Measurements from ENCODE around the gene TICAM2. TPM values are rescaled to one million over a fixed set of nuclear protein-coding genes. Genes with fewer than 3 reads are reported as not detected.

TICAM2 gene
- total and polyA plus RNA-seq, 5 experiments from 2014 or later: 1.5 TPM; not detected in 4

- peaks cover 2 to 21% (median 9%) of the 10 kb centered on the region in 5 donors for H3K27me3 Mint-ChIP-seq
- ATAC-seq (no peak), DNase-seq (no peak)
- peaks cover 0 to 3% (median 0%) of the 10 kb centered on the region in 9 donors for H3K9me3 Mint-ChIP-seq
- POLR2A ChIA-PET: no interaction called here
- H3K4me1 Mint-ChIP-seq: peaks cover 0 to 12% (median 0%) of the 10 kb centered on the region in 4 donors
- H3K4me3 Mint-ChIP-seq: no peak overlapping the region
- H3K36me3 Mint-ChIP-seq: no peaks in the 10 kb centered on the region
- peak overlapping the region in 1 of 10 donors; percentile 86 for H3K27ac Mint-ChIP-seq
These were observed 44.5 kb downstream of the TICAM2 start for GRCh38 chr5:115557667-115558387.

DNA sequence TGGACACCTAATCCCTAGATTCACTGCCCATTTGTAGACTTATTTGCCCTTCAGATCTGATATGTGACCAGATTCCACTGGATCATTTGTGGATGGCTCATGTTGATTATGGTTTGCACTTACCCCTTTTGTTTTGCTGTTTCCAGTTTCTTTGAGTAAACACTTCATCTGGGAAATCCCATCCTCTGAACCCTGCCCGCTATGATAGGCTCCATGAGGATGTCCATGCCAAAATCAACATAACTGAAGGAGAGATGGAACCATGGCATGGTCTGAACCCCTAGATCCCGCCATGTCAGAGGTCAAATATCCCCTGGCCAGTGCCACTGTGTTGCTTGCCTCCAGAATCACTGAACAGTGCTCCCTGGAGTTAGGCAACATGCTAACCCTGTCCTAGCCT is 46.0 kb downstream of the TICAM2 start:
- Mint-ChIP-seq H3K36me3 (no peaks in the 10 kb centered on the region), H3K4me1 (peaks cover 0 to 12% (median 0%) of the 10 kb centered on the region in 4 donors), H3K4me3 (no peak overlapping the region), H3K27ac (no peak overlapping the region), H3K27me3 (peaks cover 0 to 30% (median 7%) of the 10 kb centered on the region in 5 donors), H3K9me3 (peaks cover 0 to under 1% (median 0%) of the 10 kb centered on the region in 9 donors)
- ATAC-seq: no peak
- POLR2A ChIA-PET: no interaction called here
- DNase-seq: no peak

DNA sequence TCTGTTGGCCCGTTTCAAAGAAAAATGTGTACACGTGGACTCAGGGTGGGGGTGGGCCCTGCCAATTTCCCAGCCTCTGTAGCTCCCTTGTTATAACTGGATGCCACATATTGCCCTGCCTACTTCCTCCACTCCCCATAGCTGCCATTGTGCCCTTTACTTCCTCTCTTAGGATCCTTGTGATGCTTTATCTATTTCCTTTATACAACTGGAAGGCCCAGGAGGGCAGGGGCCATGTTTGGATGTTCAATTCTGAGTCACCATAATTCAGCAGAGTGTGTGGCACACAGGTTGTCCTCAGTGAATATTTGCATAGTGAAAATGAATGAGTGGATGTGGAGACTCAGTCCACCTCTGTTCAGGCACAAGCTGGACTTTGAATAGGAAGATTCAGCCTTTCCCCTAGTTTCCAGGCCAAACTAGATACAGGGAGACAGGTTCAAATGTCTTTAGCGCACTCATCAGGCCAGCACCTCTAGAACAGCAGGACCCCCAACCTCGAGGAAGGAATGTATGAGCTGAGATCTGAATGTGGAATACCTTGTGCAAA is 47.1 kb downstream of the TICAM2 start:
- H3K27ac Mint-ChIP-seq: no peak overlapping the region
- no peaks in the 10 kb centered on the region for H3K36me3 Mint-ChIP-seq
- H3K27me3 Mint-ChIP-seq: peaks cover 0 to 26% (median 4%) of the 10 kb centered on the region in 5 donors
- H3K4me1 Mint-ChIP-seq: peaks cover 0 to 12% (median 0%) of the 10 kb centered on the region in 4 donors
- DNase-seq: no peak
- H3K4me3 Mint-ChIP-seq: no peak overlapping the region
- POLR2A ChIA-PET: interaction anchor here (0.7 to 1.6 kb wide), 2 partner anchors 10 to 292 kb away, joined by 3 to 8 read pairs; partner anchors contain the start of gene FEM1C
- H3K9me3 Mint-ChIP-seq: no peaks in the 10 kb centered on the region
- ATAC-seq: no peak

- peaks cover 2 to 17% (median 4%) of the 10 kb centered on the region in 4 donors for H3K4me1 Mint-ChIP-seq
- DNase-seq: no peak
- POLR2A ChIA-PET: no interaction called here
- H3K9me3 Mint-ChIP-seq: no peaks in the 10 kb centered on the region
- no peak overlapping the region for H3K27ac Mint-ChIP-seq
- H3K36me3 Mint-ChIP-seq: no peaks in the 10 kb centered on the region
- ATAC-seq: no peak
- no peak overlapping the region for H3K4me3 Mint-ChIP-seq
- peaks cover 0 to 22% (median 3%) of the 10 kb centered on the region in 5 donors for H3K27me3 Mint-ChIP-seq
These were observed 49.2 kb downstream of the TICAM2 start for GRCh38 chr5:115553082-115553481.

- peaks cover 0 to 3% (median 0%) of the 10 kb centered on the region in 9 donors for H3K9me3 Mint-ChIP-seq
- H3K27ac Mint-ChIP-seq: no peak overlapping the region
- POLR2A ChIA-PET: no interaction called here
- no peak overlapping the region for H3K4me3 Mint-ChIP-seq
- DNase-seq (no peak), ATAC-seq (no peak)
- H3K27me3 Mint-ChIP-seq: peaks cover 0 to 18% (median 3%) of the 10 kb centered on the region in 5 donors
- H3K36me3 Mint-ChIP-seq: no peaks in the 10 kb centered on the region
- H3K4me1 Mint-ChIP-seq: peaks cover 2 to 6% (median 4%) of the 10 kb centered on the region in 4 donors
These were observed 50.9 kb downstream of the TICAM2 start for GRCh38 chr5:115551415-115551814.

DNA sequence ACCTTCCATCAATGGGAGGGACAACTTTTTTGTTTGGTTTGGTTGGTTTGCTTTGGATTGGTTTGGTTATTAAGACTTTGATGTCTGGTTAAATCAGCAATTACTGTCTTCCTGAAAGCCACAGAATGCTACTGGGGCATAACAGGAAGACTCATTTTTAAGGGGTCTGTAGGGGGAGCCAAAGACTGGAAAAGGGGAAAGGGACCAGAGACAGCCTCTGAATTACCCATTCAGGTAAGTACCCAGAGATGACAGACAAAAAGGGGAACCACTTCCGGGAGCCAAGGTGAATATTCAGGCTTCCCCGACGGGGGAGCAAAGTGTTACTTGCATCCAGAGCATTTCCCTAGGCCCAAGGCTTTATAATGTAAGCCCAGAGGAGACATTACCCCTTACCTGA is 53.1 kb downstream of the TICAM2 start:
- Mint-ChIP-seq H3K9me3 (peaks cover 0 to 11% (median 3%) of the 10 kb centered on the region in 9 donors), H3K27me3 (peaks cover 0 to 15% (median 3%) of the 10 kb centered on the region in 5 donors), H3K27ac (peak overlapping the region in 4 of 10 donors; percentile 15 to 34 (median 26)), H3K4me3 (no peak overlapping the region), H3K4me1 (peaks cover 2 to 14% (median 10%) of the 10 kb centered on the region in 4 donors), H3K36me3 (peaks cover 0 to 7% (median 2%) of the 10 kb centered on the region in 3 donors)
- ATAC-seq (no peak), DNase-seq (peak in 5 of 10 donors; percentile 10 to 41 (median 16))
- POLR2A ChIA-PET: no interaction called here

DNA sequence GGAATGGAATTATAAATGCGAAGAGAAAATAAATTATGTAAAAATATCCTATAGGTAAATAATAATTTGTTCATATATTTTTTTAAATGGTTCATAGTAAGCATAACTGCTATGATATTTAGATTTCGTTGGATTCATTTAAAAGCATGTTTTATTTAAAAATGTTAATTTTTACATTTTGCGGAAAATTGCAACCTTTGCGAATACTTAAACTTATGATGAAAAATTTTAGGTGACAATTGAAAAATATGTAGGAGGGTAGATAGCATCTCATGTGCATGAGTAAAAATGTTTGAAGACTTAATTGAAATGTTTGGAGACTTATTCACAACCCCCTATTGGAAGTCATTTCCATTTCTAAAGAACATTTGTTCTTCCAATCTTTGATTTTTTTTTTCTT is 53.6 kb downstream of the TICAM2 start:
- Mint-ChIP-seq H3K27me3 (peaks cover 0 to 15% (median 3%) of the 10 kb centered on the region in 5 donors), H3K36me3 (peaks cover 0 to 7% (median 2%) of the 10 kb centered on the region in 3 donors), H3K4me3 (no peak overlapping the region), H3K4me1 (peaks cover 2 to 18% (median 13%) of the 10 kb centered on the region in 4 donors), H3K27ac (peak overlapping the region in 1 of 10 donors; percentile 38), H3K9me3 (peaks cover 0 to 11% (median 3%) of the 10 kb centered on the region in 9 donors)
- POLR2A ChIA-PET: no interaction called here
- DNase-seq: no peak
- no peak for ATAC-seq

- Mint-ChIP-seq H3K4me1 (peaks cover 16 to 50% (median 42%) of the 10 kb centered on the region in 4 donors), H3K27me3 (no peaks in the 10 kb centered on the region), H3K27ac (peak overlapping the region; percentile 82 to 99 (median 96)), H3K36me3 (peaks cover 7 to 27% (median 10%) of the 10 kb centered on the region in 3 donors), H3K4me3 (peak overlapping the region; percentile 90 to 100 (median 96)), H3K9me3 (peaks cover 0 to 11% (median 3%) of the 10 kb centered on the region in 9 donors)
- ATAC-seq (no peak), DNase-seq (no peak)
- POLR2A ChIA-PET: interaction anchor here (1.0 to 3.4 kb wide), 7 partner anchors 9 to 536 kb away, joined by 3 to 17 read pairs (median 8); partner anchors contain the start of genes CCDC112, PGGT1B and TMED7
These were observed 56.9 kb downstream of the TICAM2 start for GRCh38 chr5:115545351-115545882.

GRCh38 chr5:115544436-115545350 is 57.6 kb downstream of the TICAM2 start, which contains the start of gene FEM1C:
Gene FEM1C (minus strand): TSS chr5:115544775. CDS start chr5:115543493, 1,282 bp downstream.
- H3K27me3 Mint-ChIP-seq: no peaks in the 10 kb centered on the region
- H3K4me3 Mint-ChIP-seq: peak within 1 kb of the TSS; percentile 90 to 100 (median 96)
- H3K4me1 Mint-ChIP-seq: peaks cover 21 to 57% (median 49%) of the 10 kb centered on the region in 4 donors
- ATAC-seq: peak; percentile 83 to 87
- H3K36me3 Mint-ChIP-seq: peaks cover 7 to 34% (median 16%) of the 10 kb centered on the region in 3 donors
- peak; percentile 88 to 99 (median 93) for DNase-seq
- POLR2A ChIA-PET: interaction anchor here (0.6 to 3.4 kb wide), 12 partner anchors 10 to 540 kb away, joined by 3 to 17 read pairs (median 4); partner anchors contain the start of genes AP3S1, ATG12, CCDC112 and COMMD10
- H3K9me3 Mint-ChIP-seq: peaks cover 0 to 11% (median 3%) of the 10 kb centered on the region in 9 donors
- peak within 1 kb of the TSS; percentile 85 to 99 (median 98) for H3K27ac Mint-ChIP-seq

GRCh38 chr5:115544043-115544435 is 58.2 kb downstream of the TICAM2 start:
- H3K4me1 Mint-ChIP-seq: peaks cover 21 to 60% (median 53%) of the 10 kb centered on the region in 4 donors
- ATAC-seq (peak; percentile 41 to 47), DNase-seq (peak in 8 of 10 donors; percentile 17 to 72 (median 46))
- peaks cover 7 to 41% (median 16%) of the 10 kb centered on the region in 3 donors for H3K36me3 Mint-ChIP-seq
- H3K27ac Mint-ChIP-seq: peak overlapping the region; percentile 85 to 99 (median 96)
- peaks cover 0 to 11% (median 3%) of the 10 kb centered on the region in 9 donors for H3K9me3 Mint-ChIP-seq
- POLR2A ChIA-PET: interaction anchor here (0.6 to 3.4 kb wide), 12 partner anchors 10 to 541 kb away, joined by 3 to 17 read pairs (median 4); partner anchors contain the start of genes AP3S1, ATG12, CCDC112 and COMMD10
- H3K27me3 Mint-ChIP-seq: no peaks in the 10 kb centered on the region
- H3K4me3 Mint-ChIP-seq: peak overlapping the region; percentile 90 to 100 (median 96)

DNA sequence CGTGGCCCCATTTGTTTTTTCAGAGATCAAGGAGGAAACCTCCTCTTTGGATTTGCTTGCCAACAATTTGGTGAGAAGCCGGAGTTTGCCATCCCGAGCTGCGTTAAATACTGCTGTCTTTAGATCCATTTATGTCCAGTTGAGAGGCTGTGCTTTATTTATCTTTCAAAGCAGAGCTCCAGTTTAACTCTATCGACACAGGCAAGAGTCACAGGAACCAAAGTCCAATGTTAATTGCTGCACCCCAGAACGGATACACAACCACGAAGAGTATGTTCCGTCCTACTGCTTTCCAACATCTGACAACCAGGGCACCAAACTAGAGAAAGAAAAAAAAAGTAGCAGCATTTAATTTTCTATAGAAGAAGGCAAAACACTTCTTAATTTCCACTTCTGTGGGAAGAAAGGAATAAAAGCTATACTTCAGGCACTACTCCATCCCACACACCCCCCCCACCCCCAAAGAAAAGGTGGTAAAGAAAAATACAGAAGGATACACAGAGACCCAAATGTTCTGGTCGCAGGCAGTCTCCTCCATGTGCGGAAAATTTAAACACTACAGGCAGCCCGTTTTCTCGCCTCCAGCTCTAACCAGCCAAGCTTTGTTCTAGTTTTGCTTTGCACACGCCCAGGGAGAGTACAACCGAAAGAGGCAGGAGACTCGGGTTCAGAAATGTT is 58.8 kb downstream of the TICAM2 start:
- peaks cover 26 to 63% (median 57%) of the 10 kb centered on the region in 4 donors for H3K4me1 Mint-ChIP-seq
- POLR2A ChIA-PET: interaction anchor here (0.8 to 3.4 kb wide), 8 partner anchors 10 to 298 kb away, joined by 3 to 17 read pairs (median 6); partner anchors contain the start of genes AP3S1, ATG12, CCDC112 and PGGT1B

More for the DNA sequence above, 58.8 kb downstream of the TICAM2 start:
- Mint-ChIP-seq H3K4me3 (peak overlapping the region; percentile 90 to 100 (median 96)), H3K36me3 (peaks cover 7 to 46% (median 19%) of the 10 kb centered on the region in 3 donors), H3K27ac (peak overlapping the region; percentile 85 to 99 (median 96)), H3K27me3 (no peaks in the 10 kb centered on the region), H3K9me3 (peaks cover 0 to 11% (median 3%) of the 10 kb centered on the region in 9 donors)
- peak; percentile 39 to 47 for ATAC-seq
- DNase-seq: peak in 6 of 10 donors; percentile 5 to 72 (median 42)
